H1 (cell line): ENCODE data around the gene BBX.
"Not testable (repeated sequence)": the region's sequence is repeated elsewhere in the genome, so short reads cannot be mapped to it uniquely, and the experiment has no call there.

ENCODE experiments used
- CTCF ChIP-seq, 3 experiments: IDR thresholded peaks; 1 replicate in 2 of 3; 2 replicates in 1 of 3; pipeline versions ENCODE4 v1.5.1 to v1.6.1; 2011; ENCODE audit warnings: low read length in 3 of 3, mild to moderate bottlenecking in 3 of 3, inconsistent platforms in 2 of 3, low read depth in 1 of 3, moderate library complexity in 1 of 3; ENCODE audit not compliant: insufficient read depth in 1 of 3; ENCODE audit errors: control extremely low read depth in 1 of 3
- EP300 ChIP-seq, 2 experiments: IDR thresholded peaks; 1 replicate in 1 of 2; 2 replicates in 1 of 2; pipeline ENCODE4 v1.6.1; 2011 to 2012; ENCODE audit warnings: low read depth in 2 of 2, low read length in 2 of 2, mild to moderate bottlenecking in 2 of 2, borderline replicate concordance in 1 of 2, inconsistent platforms in 1 of 2, moderate library complexity in 1 of 2
- EZH2 ChIP-seq: fragments of 200-600 bp; sonication (generic); IDR thresholded peaks from 2 replicates; pipeline ENCODE4 v1.7.1; 2012; ENCODE audit warnings: low read depth, mild to moderate bottlenecking, moderate library complexity, low read length, inconsistent platforms; ENCODE audit not compliant: severe bottlenecking
- GABPA ChIP-seq: IDR thresholded peaks from 2 replicates; pipeline ENCODE4 v1.6.1; 2011; ENCODE audit warnings: mild to moderate bottlenecking, low read length, moderate library complexity, borderline replicate concordance; ENCODE audit not compliant: insufficient read depth
- POLR2A ChIP-seq, 2 experiments: IDR thresholded peaks; 1 replicate in 1 of 2; 2 replicates in 1 of 2; pipeline ENCODE4 v1.6.1; 2011; ENCODE audit warnings: low read depth in 2 of 2, low read length in 2 of 2, mild to moderate bottlenecking in 2 of 2; ENCODE audit errors: control extremely low read depth in 1 of 2
- POLR2AphosphoS5 ChIP-seq: IDR thresholded peaks from 2 replicates; pipeline ENCODE4 v1.6.1; 2011; ENCODE audit warnings: low read depth, low read length
- RAD21 ChIP-seq, 2 experiments: IDR thresholded peaks in 1 of 2; conservative IDR thresholded peaks in 1 of 2; 2 replicates each; pipeline ENCODE4 v1.6.1; 2011; ENCODE audit warnings: low read depth in 2 of 2, low read length in 2 of 2, improper control_type of control experiment in 1 of 2, inconsistent platforms in 1 of 2, mild to moderate bottlenecking in 1 of 2, moderate library complexity in 1 of 2
- RBBP5 ChIP-seq: IDR thresholded peaks from 2 replicates; pipeline ENCODE4 v1.7.1; 2012; ENCODE audit warnings: low read depth, mild to moderate bottlenecking, inconsistent platforms, low read length, moderate library complexity, borderline replicate concordance
- SIX5 ChIP-seq: IDR thresholded peaks from 2 replicates; pipeline ENCODE4 v1.6.1; 2011; ENCODE audit warnings: mild to moderate bottlenecking, low read depth, low read length
- TAF1 ChIP-seq: IDR thresholded peaks from 2 replicates; pipeline ENCODE4 v1.6.1; 2011; ENCODE audit warnings: mild to moderate bottlenecking, low read depth, low read length
- TBP ChIP-seq: IDR thresholded peaks from 2 replicates; pipeline ENCODE4 v1.6.1; 2011; ENCODE audit warnings: low read depth, low read length, improper control_type of control experiment

GRCh38 chr3:107835001-107835400 lies 312.2 kb downstream of the BBX start:
- TF ChIP-seq TAF1; RBBP5; GABPA; EZH2; CTCF (IDR thresholded peaks at IDR 0.05; ENCODE audit: control extremely low read depth in 1 of 3, insufficient read depth in 1 of 3, low read depth in 1 of 3, low read length in 3 of 3); EP300 (IDR thresholded peaks at IDR 0.05; ENCODE audit: borderline replicate concordance in 1 of 2, low read depth in 2 of 2, low read length in 2 of 2); POLR2A (IDR thresholded peaks at IDR 0.05; ENCODE audit: control extremely low read depth in 1 of 2, low read depth in 2 of 2, low read length in 2 of 2); POLR2AphosphoS5; RAD21 (IDR thresholded peaks at IDR 0.05 in 1 of 2, conservative IDR thresholded peaks at IDR 0.05 in 1 of 2; ENCODE audit: low read depth in 2 of 2, low read length in 2 of 2); SIX5; TBP: not testable (repeated sequence)
